Hematopoietic multipotent progenitor cell (in vitro differentiated cells): ENCODE data around the gene PCBD2. TPM values are rescaled to one million over a fixed set of nuclear protein-coding genes. Genes with fewer than 3 reads are reported as not detected.
"Not testable (repeated sequence)": the region's sequence is repeated elsewhere in the genome, so short reads cannot be mapped to it uniquely, and the experiment has no call there.

ENCODE experiments used
- DNase-seq, 3 donors: peaks; one replicate each; pipeline ENCODE4 v3.0.0-alpha.2; 2011 to 2015; ENCODE audit warnings: low read depth in 2 of 3, low spot score in 2 of 3
- small RNA-seq: library from RNA; depleted of rRNA; stranded (forward); fragments of <200 nt; gene quantifications from one replicate; pipeline ENCODE3, GENCODE V24; 2012
- total RNA-seq: library from RNA; depleted of rRNA; stranded (reverse); fragments of >200 nt; gene quantifications from one replicate; pipeline ENCODE4 v1.2.3, GENCODE V29; 2012

PCBD2 gene
- total RNA-seq, 1 donor = 5.9 TPM

DNA sequence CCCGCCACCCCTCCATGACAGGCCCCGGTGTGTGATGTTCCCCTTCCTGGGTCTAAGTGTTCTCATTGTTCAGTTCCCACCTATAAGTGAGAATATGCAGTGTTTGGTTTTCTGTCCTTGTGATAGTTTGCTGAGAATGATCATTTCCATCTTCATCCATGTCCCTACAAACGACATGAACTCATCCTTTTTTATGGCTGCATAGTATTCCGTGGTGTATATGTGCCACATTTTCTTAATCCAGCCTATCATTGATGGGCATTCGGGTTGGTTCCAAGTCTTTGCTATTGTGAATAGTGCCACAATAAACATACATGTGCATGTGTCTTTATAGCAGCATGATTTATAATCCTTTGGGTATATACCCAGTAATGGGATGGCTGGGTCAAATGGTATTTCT is 93.1 kb downstream of the PCBD2 start:
- not testable (repeated sequence) for DNase-seq

GRCh38 chr5:135004376-135004775 is 99.4 kb downstream of the PCBD2 start:
- no peak for DNase-seq

DNA sequence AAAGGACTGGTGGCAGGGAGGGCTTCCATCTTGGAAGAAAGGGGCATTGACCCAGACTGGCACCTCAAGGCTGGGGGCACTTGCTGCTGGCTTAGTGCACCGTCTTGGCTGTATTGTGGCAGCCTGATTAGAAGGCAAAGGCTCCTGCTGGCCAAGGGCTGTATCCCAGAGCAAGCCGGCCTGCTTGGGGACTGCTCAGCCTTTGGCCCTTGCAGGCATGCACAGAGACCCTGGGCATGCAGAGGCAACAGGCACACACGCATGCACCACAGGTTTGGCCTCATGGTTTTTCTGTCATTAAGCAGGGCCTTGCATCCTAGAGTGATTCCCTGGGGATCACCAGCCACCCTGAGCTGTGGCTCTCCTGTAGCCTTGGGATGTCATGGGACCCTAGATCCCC is 100.1 kb downstream of the PCBD2 start:
- no peak for DNase-seq

- no peak for DNase-seq
These were observed 102.4 kb downstream of the PCBD2 start for GRCh38 chr5:135007305-135007704.

- no peak for DNase-seq
These were observed 102.9 kb downstream of the PCBD2 start for GRCh38 chr5:135007749-135008363.

GRCh38 chr5:135008556-135008955 is 103.6 kb downstream of the PCBD2 start:
- DNase-seq = no peak

DNA sequence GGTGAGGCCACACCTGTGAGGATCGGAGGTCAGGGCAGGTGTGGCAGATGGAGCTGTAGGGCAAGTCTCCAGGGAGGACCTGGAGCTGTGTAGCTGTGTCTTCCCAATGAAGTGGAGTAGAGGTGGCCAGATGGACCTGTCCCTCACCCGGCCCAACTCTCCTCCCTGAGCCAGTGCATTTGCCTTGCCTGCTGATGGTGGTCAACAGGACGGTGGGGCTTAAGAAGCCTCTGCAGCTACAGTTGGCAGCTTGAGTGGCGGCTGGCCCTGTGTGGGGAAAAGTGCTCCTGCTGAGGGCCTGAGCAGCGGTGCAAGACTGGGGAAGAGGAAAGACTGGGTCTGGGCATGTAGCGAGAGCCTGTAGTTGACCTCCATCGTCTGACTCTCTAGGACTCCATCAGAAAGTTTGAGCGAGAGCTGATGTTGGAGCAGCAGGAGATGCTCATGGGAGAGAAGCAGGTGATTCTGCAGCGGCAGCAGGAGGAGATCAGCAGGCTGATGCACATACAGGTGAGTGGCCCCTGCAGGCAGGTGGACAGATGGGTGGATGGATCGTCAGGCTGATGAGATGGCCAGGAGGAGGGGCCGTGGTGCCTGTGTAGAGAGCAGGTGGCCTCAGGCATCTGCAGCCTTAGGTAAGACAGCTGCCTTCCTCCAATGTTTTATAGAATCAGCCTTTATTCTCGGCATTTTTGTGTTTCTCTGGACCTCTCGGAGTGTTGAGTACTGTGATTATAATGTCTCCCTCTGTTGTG is 104.2 kb downstream of the PCBD2 start:
- no peak for DNase-seq

- DNase-seq = no peak
These were observed 105.0 kb downstream of the PCBD2 start for GRCh38 chr5:135009736-135010501.

GRCh38 chr5:135010502-135011354 is 105.8 kb downstream of the PCBD2 start:
- peak in 1 of 3 donors; percentile 7 for DNase-seq

DNA sequence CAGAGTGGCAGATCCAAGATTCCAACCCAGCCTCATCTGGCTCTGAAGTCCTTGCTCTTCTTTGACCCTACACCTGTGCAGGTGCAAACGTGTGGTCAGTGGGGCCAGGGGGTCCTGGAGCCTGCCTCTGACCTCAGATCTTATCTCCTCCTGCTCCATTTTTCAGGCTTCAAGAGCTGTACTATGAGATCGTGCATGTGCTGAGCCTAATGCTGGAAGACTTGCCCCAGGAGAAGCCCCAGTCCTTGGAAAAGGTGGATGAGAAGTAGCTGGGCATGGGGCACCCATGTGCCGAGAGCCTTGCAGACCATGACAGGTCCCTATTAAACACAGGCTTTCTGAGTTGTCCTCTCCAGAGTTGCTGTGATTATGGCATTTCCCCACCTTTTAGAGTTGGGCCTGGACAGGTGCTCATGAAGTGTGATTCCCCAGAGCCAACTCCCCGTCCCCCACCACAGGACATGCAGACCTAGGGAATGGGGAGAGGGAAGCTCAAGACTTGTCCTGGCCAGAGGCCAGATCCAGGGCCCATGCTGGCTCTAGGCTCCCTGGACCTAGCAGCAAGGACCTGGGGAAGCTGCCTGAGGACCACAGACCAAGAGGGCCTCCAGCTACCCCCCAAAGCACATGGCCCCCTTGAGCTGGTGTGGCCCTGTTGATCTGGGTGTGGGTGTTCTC is 106.6 kb downstream of the PCBD2 start:
- DNase-seq = no peak

DNA sequence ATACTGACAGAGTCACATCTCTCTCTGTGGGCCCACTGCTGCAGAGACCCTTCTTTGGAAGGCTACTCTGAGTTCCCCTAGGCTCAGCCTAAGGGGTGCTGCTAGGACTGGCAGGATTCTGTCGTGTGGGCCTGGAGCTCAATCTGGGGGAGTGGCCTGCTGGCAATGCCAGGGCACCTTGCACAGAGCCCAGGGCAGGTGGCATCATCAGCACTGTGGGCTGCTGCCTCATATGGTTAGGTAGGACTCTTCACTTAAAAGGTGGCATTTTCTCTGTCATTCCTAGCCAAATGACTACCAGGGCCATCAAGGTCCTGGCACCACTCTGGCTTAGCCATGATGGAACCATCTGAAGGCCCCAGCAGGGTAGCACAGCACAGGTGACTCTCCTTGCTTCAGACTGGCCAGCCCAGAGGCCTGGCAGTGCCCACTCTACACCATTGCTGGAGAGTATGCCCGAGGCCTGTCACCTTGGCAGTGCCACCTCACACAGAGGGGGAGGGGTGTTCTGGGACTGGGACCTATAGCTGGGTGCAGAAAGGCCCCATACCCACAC is 107.2 kb downstream of the PCBD2 start:
- no peak for DNase-seq

Small RNA genes within 50 kb of the gene (small RNA-seq; reads per million reads assigned to genes)
- gene MIR4461 (not detected), gene MTND3P25 (not detected), gene MTND4LP30 (not detected)

Other genes starting within 250 kb of the PCBD2 start
- 28.5 TPM for gene CAMLG, start 166.6 kb upstream of the PCBD2 start, total RNA-seq
- gene DDX46, start 146.4 kb upstream of the PCBD2 start, total RNA-seq = 13.2 TPM
- gene C5orf24, start 59.2 kb upstream of the PCBD2 start, total RNA-seq = 15.3 TPM
- 87.8 TPM for gene TXNDC15, start 30.8 kb upstream of the PCBD2 start, total RNA-seq
- 0.27 TPM for gene CATSPER3, start 62.8 kb downstream of the PCBD2 start, total RNA-seq
- under 0.01 TPM for gene PITX1, start 129.1 kb downstream of the PCBD2 start, total RNA-seq